Lung (tissue), 12 donors: ENCODE measurements around the gene SEC61A1. TPM values are rescaled to one million over a fixed set of nuclear protein-coding genes. Genes with fewer than 3 reads are reported as not detected.

ENCODE experiments used
- ATAC-seq: fragments of 200-7000 bp; cut with Tn5 transposase; one replicate; pipeline ENCODE4 v1.9.1; 2020; ENCODE audit warnings: moderate number of reproducible peaks; ENCODE audit not compliant: insufficient read depth, low FRiP score
- DNase-seq, 3 donors: peaks; one replicate each; pipeline ENCODE4 v3.0.0-alpha.2; 2013 to 2017
- H3K27ac ChIP-seq, 2 donors: one replicate each; pipeline ENCODE4 v1.5.1; 2013; ENCODE audit warnings: mild to moderate bottlenecking in 2 of 2, moderate library complexity in 2 of 2, control low read depth in 1 of 2, inconsistent platforms in 1 of 2, low read depth in 1 of 2, low read length in 1 of 2
- H3K27me3 ChIP-seq, 3 donors: one replicate each; pipeline ENCODE4 v1.5.1; 2013; ENCODE audit warnings: low read length in 2 of 3; ENCODE audit not compliant: control insufficient read depth in 3 of 3, insufficient read depth in 3 of 3
- H3K36me3 ChIP-seq, 4 donors: one replicate each; pipeline ENCODE4 v1.5.1; 2013; ENCODE audit warnings: low read length in 4 of 4, mild to moderate bottlenecking in 1 of 4, moderate library complexity in 1 of 4; ENCODE audit not compliant: control insufficient read depth in 4 of 4, insufficient read depth in 4 of 4
- H3K4me1 ChIP-seq, 5 donors: one replicate each; pipeline ENCODE4 v1.5.1; 2013; ENCODE audit warnings: low read length in 5 of 5, mild to moderate bottlenecking in 2 of 5, moderate library complexity in 1 of 5; ENCODE audit not compliant: control insufficient read depth in 5 of 5, insufficient read depth in 5 of 5
- H3K4me3 ChIP-seq: one replicate; pipeline ENCODE4 v1.5.1; 2013; ENCODE audit warnings: mild to moderate bottlenecking, control low read depth, moderate library complexity
- H3K9ac ChIP-seq, 2 donors: one replicate each; pipeline ENCODE4 v1.5.1; 2013; ENCODE audit warnings: low read length in 2 of 2, control low read depth in 1 of 2; ENCODE audit not compliant: insufficient read depth in 1 of 2
- H3K9me3 ChIP-seq, 4 donors: one replicate each; pipeline ENCODE4 v1.5.1; 2013; ENCODE audit warnings: low read length in 3 of 4, mild to moderate bottlenecking in 1 of 4, moderate library complexity in 1 of 4; ENCODE audit not compliant: control insufficient read depth in 4 of 4, insufficient read depth in 3 of 4
- CTCF ChIP-seq: IDR thresholded peaks from 2 replicates; pipeline ENCODE4 v1.5.1; 2012; ENCODE audit warnings: mild to moderate bottlenecking; ENCODE audit errors: control extremely low read depth, extremely low read depth
- WGBS, 2 donors: extraction: QIAGEN DNeasy Blood & Tissue Kit; methylation state at CpG; one replicate each; pipeline ENCODE4 v1.1.7; 2013; 5-methylcytosine and 5-hydroxymethylcytosine counted together
- polyA plus RNA-seq, 2 donors: library from polyadenylated mRNA; stranded (reverse); fragments of 200-250 nt; gene quantifications; one replicate each; pipeline ENCODE4 v1.2.1, GENCODE V29; 2013
- total RNA-seq, 2 donors: library from RNA; depleted of rRNA in 1 of 2; stranded (reverse); fragments of >200 nt in 1 of 2; gene quantifications; one replicate each; pipeline ENCODE4 v1.2.1, GENCODE V29; 2014 to 2021
- donor health status: control.
- donor health status: control.
- donor health status: Bipolar disorder and iron deficiency.
- donor health status: healthy.
- donor health status: DM: yes; HTN: yes; CAD: no.

SEC61A1 gene
- total and polyA plus RNA-seq, 4 donors: 137 to 270 (median 173) TPM

GRCh38 chr3:128056258-128056657, 4.0 kb downstream of the SEC61A1 start:
- peaks cover 8 to 24% (median 14%) of the 10 kb centered on the region in 5 donors for H3K4me1 ChIP-seq
- no peak for ATAC-seq
- no peak overlapping the region for H3K4me3 ChIP-seq
- no peaks in the 10 kb centered on the region for H3K27me3 ChIP-seq
- DNase-seq: no peak
- no peak overlapping the region for H3K27ac ChIP-seq
- WGBS, 2 donors: 32 to 58% methylated on average over 4 of the region's 4 CpGs
- TF ChIP-seq CTCF: no peak
- H3K9me3 ChIP-seq: no peaks in the 10 kb centered on the region
- H3K9ac ChIP-seq: no peak overlapping the region
- H3K36me3 ChIP-seq: peaks cover 21 to 48% (median 29%) of the 10 kb centered on the region in 4 donors

GRCh38 chr3:128060473-128061381, 8.5 kb downstream of the SEC61A1 start:
- H3K27ac ChIP-seq: no peak overlapping the region
- DNase-seq: no peak
- no peaks in the 10 kb centered on the region for H3K9me3 ChIP-seq
- H3K36me3 ChIP-seq: peaks cover 41 to 66% (median 54%) of the 10 kb centered on the region in 4 donors
- no peak overlapping the region for H3K4me3 ChIP-seq
- no peaks in the 10 kb centered on the region for H3K27me3 ChIP-seq
- 85 to 90% methylated on average over 11 of the region's 11 CpGs for WGBS, 2 donors
- ATAC-seq: no peak
- no peak overlapping the region for H3K9ac ChIP-seq
- no peak for TF ChIP-seq CTCF
- peaks cover 0 to 2% (median 0%) of the 10 kb centered on the region in 5 donors for H3K4me1 ChIP-seq

- 74 to 75% methylated on average over 8 of the region's 8 CpGs for WGBS, 2 donors
- TF ChIP-seq CTCF: no peak
- no peak overlapping the region for H3K9ac ChIP-seq
- H3K36me3 ChIP-seq: peaks cover 50 to 69% (median 63%) of the 10 kb centered on the region in 4 donors
- H3K9me3 ChIP-seq: no peaks in the 10 kb centered on the region
- H3K4me1 ChIP-seq: peaks cover 0 to 2% (median 0%) of the 10 kb centered on the region in 5 donors
- H3K27ac ChIP-seq: no peak overlapping the region
- no peak overlapping the region for H3K4me3 ChIP-seq
- ATAC-seq: no peak
- no peaks in the 10 kb centered on the region for H3K27me3 ChIP-seq
- no peak for DNase-seq
Observed at GRCh38 chr3:128062033-128062745, 10.0 kb downstream of the SEC61A1 start.
